Measurements from ENCODE around the gene NUDCD3.

The NUDCD3 gene

GRCh38 chr7:44400033-44400511 is 90.4 kb downstream of the NUDCD3 start:
- Histone ChIP-seq H3K27ac (no peak overlapping the region), H3K4me3 (ENCODE audit: low read depth, low read length) (no peak overlapping the region), H3K27me3 (replicated peaks) (no peaks in the 10 kb centered on the region), H3K36me3 (replicated peaks) (peaks cover 5% of the 10 kb centered on the region)
- in situ Hi-C loops (cut with HindIII; ENCODE audit: low pct_ligation_motif_present, low sequenced_read_pairs), result no loop called here
- TF ChIP-seq CTCF (IDR thresholded peaks at IDR 0.05; ENCODE audit: low read depth, low read length, missing control alignments), result no peak
- no peak for DNase-seq

GRCh38 chr7:44398953-44399574 is 91.4 kb downstream of the NUDCD3 start:
- in situ Hi-C loops (cut with HindIII; ENCODE audit: low pct_ligation_motif_present, low sequenced_read_pairs), result no loop called here
- H3K27me3 ChIP-seq (replicated peaks), result no peaks in the 10 kb centered on the region
- no peak overlapping the region for H3K27ac ChIP-seq
- no peak for DNase-seq
- peaks cover 3% of the 10 kb centered on the region for H3K36me3 ChIP-seq (replicated peaks)
- H3K4me3 ChIP-seq (ENCODE audit: low read depth, low read length), result no peak overlapping the region
- no peak for TF ChIP-seq CTCF (IDR thresholded peaks at IDR 0.05; ENCODE audit: low read depth, low read length, missing control alignments)

GRCh38 chr7:44398511-44398911 is 91.9 kb downstream of the NUDCD3 start:
- in situ Hi-C loops (cut with HindIII; ENCODE audit: low pct_ligation_motif_present, low sequenced_read_pairs), result no loop called here
- Histone ChIP-seq H3K4me3 (ENCODE audit: low read depth, low read length) (no peak overlapping the region), H3K36me3 (replicated peaks) (no peaks in the 10 kb centered on the region), H3K27me3 (replicated peaks) (no peaks in the 10 kb centered on the region), H3K27ac (no peak overlapping the region)
- TF ChIP-seq CTCF (IDR thresholded peaks at IDR 0.05; ENCODE audit: low read depth, low read length, missing control alignments), result no peak
- DNase-seq, result no peak

GRCh38 chr7:44396931-44397545 is 93.4 kb downstream of the NUDCD3 start:
- in situ Hi-C loops (cut with HindIII; ENCODE audit: low pct_ligation_motif_present, low sequenced_read_pairs), result no loop called here
- H3K4me3 ChIP-seq (ENCODE audit: low read depth, low read length), result no peak overlapping the region
- peaks cover 5% of the 10 kb centered on the region for H3K36me3 ChIP-seq (replicated peaks)
- DNase-seq, result no peak
- no peak overlapping the region for H3K27ac ChIP-seq
- no peak for TF ChIP-seq CTCF (IDR thresholded peaks at IDR 0.05; ENCODE audit: low read depth, low read length, missing control alignments)
- no peaks in the 10 kb centered on the region for H3K27me3 ChIP-seq (replicated peaks)

- in situ Hi-C loops (cut with HindIII; ENCODE audit: low pct_ligation_motif_present, low sequenced_read_pairs), result no loop called here
- Histone ChIP-seq H3K4me3 (ENCODE audit: low read depth, low read length) (no peak overlapping the region), H3K36me3 (replicated peaks) (peaks cover 9% of the 10 kb centered on the region), H3K27me3 (replicated peaks) (no peaks in the 10 kb centered on the region), H3K27ac (no peak overlapping the region)
- no peak for TF ChIP-seq CTCF (IDR thresholded peaks at IDR 0.05; ENCODE audit: low read depth, low read length, missing control alignments)
- no peak for DNase-seq
Observed at GRCh38 chr7:44396496-44396895, 94.0 kb downstream of the NUDCD3 start.
